Ascending aorta (tissue), 2 donors: ENCODE data around the gene ZIC2. TPM values are rescaled to one million over a fixed set of nuclear protein-coding genes. Genes with fewer than 3 reads are reported as not detected.

Experiments
- DNase-seq, 2 donors: peaks; one replicate each; pipeline ENCODE4 v3.0.0-alpha.2; 2019; ENCODE audit warnings: low spot score in 2 of 2
- H3K27ac ChIP-seq, 2 donors: fragments of 200-600 bp; sonication (generic); one replicate each; pipeline ENCODE4 v1.5.1; 2016 to 2017; ENCODE audit warnings: mild to moderate bottlenecking in 1 of 2
- H3K27me3 ChIP-seq: fragments of 200-600 bp; sonication (generic); one replicate; pipeline ENCODE4 v1.5.1; 2017
- H3K36me3 ChIP-seq, 2 donors: fragments of 200-600 bp; sonication (generic); one replicate each; pipeline ENCODE4 v1.5.1; 2016
- H3K4me1 ChIP-seq, 2 donors: fragments of 200-600 bp; sonication (generic); one replicate each; pipeline ENCODE4 v1.5.1; 2016 to 2017; ENCODE audit warnings: mild to moderate bottlenecking in 1 of 2
- H3K4me3 ChIP-seq, 2 donors: fragments of 200-600 bp; sonication (generic); one replicate each; pipeline ENCODE4 v1.5.1; 2016 to 2017; ENCODE audit warnings: mild to moderate bottlenecking in 1 of 2
- H3K9me3 ChIP-seq, 2 donors: fragments of 200-600 bp; sonication (generic); one replicate each; pipeline ENCODE4 v1.5.1; 2016
- CTCF ChIP-seq, 3 experiments: fragments of 200-600 bp in 2 of 3; fragments of 450-650 bp in 1 of 3; sonication (generic) in 2 of 3; IDR thresholded peaks; one replicate each; pipeline ENCODE4 v1.5.1; 2016 to 2019; ENCODE audit warnings: antibody characterized with exemption in 3 of 3, mild to moderate bottlenecking in 1 of 3, moderate library complexity in 1 of 3
- intact Hi-C: fragments of 100-400 bp; cut with DNase I; formaldehyde crosslinking; loops from one replicate; pipeline ENCODE4 v1.15.1; 2023
- total RNA-seq: library from RNA; depleted of rRNA; stranded (reverse); fragments of >200 nt; gene quantifications from one replicate; pipeline ENCODE4 v1.1.0, GENCODE V29; 2016

Gene ZIC2
- total RNA-seq, 1 donor from 2014 or later, result not detected

- peak in 1 of 2 donors; percentile 7 for DNase-seq
- no peak for TF ChIP-seq CTCF (IDR thresholded peaks at IDR 0.05)
- intact Hi-C loops, result loop anchor here (5.0 kb wide), 1 partner anchor 35 kb away; no protein-coding TSS in a partner anchor
- Histone ChIP-seq H3K27ac (no peak overlapping the region), H3K4me1 (no peaks in the 10 kb centered on the region), H3K36me3 (no peaks in the 10 kb centered on the region), H3K9me3 (peaks cover 0 to 4% of the 10 kb centered on the region in 2 donors), H3K27me3 (peaks cover 63% of the 10 kb centered on the region), H3K4me3 (no peak overlapping the region)
Observed at GRCh38 chr13:99991828-99992775, 10.5 kb downstream of the ZIC2 start.

- Histone ChIP-seq H3K27me3 (peaks cover 64% of the 10 kb centered on the region), H3K9me3 (peaks cover 0 to 4% of the 10 kb centered on the region in 2 donors), H3K4me3 (no peak overlapping the region), H3K36me3 (no peaks in the 10 kb centered on the region), H3K4me1 (no peaks in the 10 kb centered on the region), H3K27ac (no peak overlapping the region)
- TF ChIP-seq CTCF (IDR thresholded peaks at IDR 0.05), result no peak
- intact Hi-C loops, result loop anchor here (5.0 kb wide), 1 partner anchor 36 kb away; no protein-coding TSS in a partner anchor
- DNase-seq, result no peak
Observed at GRCh38 chr13:99992949-99993351, 11.4 kb downstream of the ZIC2 start.

- H3K27me3 ChIP-seq, result peaks cover 61% of the 10 kb centered on the region
- no peaks in the 10 kb centered on the region for H3K36me3 ChIP-seq
- intact Hi-C loops, result loop anchor here (5.0 kb wide), 1 partner anchor 37 kb away; no protein-coding TSS in a partner anchor
- H3K4me3 ChIP-seq, result no peak overlapping the region
- TF ChIP-seq CTCF (IDR thresholded peaks at IDR 0.05), result no peak
- peaks cover 0 to 4% of the 10 kb centered on the region in 2 donors for H3K9me3 ChIP-seq
- no peak for DNase-seq
- no peak overlapping the region for H3K27ac ChIP-seq
- no peaks in the 10 kb centered on the region for H3K4me1 ChIP-seq
Observed at GRCh38 chr13:99993660-99994637, 12.4 kb downstream of the ZIC2 start.

- H3K4me1 ChIP-seq, result no peaks in the 10 kb centered on the region
- no peak overlapping the region for H3K4me3 ChIP-seq
- H3K36me3 ChIP-seq, result no peaks in the 10 kb centered on the region
- H3K27me3 ChIP-seq, result peaks cover 61% of the 10 kb centered on the region
- intact Hi-C loops, result loop anchor here (5.0 kb wide), 2 partner anchors 37 to 683 kb away; no protein-coding TSS in a partner anchor
- DNase-seq, result no peak
- no peak overlapping the region for H3K27ac ChIP-seq
- peaks cover 0 to 4% of the 10 kb centered on the region in 2 donors for H3K9me3 ChIP-seq
- no peak for TF ChIP-seq CTCF (IDR thresholded peaks at IDR 0.05)
Observed at GRCh38 chr13:99994638-99995020, 13.0 kb downstream of the ZIC2 start.

- intact Hi-C loops, result loop anchor here (5.0 kb wide), 1 partner anchor 682 kb away; no protein-coding TSS in a partner anchor
- H3K27me3 ChIP-seq, result peaks cover 61% of the 10 kb centered on the region
- H3K4me1 ChIP-seq, result no peaks in the 10 kb centered on the region
Observed at GRCh38 chr13:99995104-99995588, 13.6 kb downstream of the ZIC2 start.

More at GRCh38 chr13:99995104-99995588, 13.6 kb downstream of the ZIC2 start:
- Histone ChIP-seq H3K27ac (no peak overlapping the region), H3K9me3 (peaks cover 0 to 4% of the 10 kb centered on the region in 2 donors), H3K36me3 (no peaks in the 10 kb centered on the region), H3K4me3 (no peak overlapping the region)
- no peak for DNase-seq
- TF ChIP-seq CTCF (IDR thresholded peaks at IDR 0.05), result no peak
